COLO668 (cell line): Measurements from ENCODE around the gene HSF4.
"Not testable (repeated sequence)": the region's sequence is repeated elsewhere in the genome, so short reads cannot be mapped to it uniquely, and the experiment has no call there.

Experiments
- DNase-seq: peaks from one replicate; lab custom pipeline; 2025; ENCODE audit not compliant: unreplicated experiment; lab: John Stamatoyannopoulos, UW

The HSF4 gene, protein sequence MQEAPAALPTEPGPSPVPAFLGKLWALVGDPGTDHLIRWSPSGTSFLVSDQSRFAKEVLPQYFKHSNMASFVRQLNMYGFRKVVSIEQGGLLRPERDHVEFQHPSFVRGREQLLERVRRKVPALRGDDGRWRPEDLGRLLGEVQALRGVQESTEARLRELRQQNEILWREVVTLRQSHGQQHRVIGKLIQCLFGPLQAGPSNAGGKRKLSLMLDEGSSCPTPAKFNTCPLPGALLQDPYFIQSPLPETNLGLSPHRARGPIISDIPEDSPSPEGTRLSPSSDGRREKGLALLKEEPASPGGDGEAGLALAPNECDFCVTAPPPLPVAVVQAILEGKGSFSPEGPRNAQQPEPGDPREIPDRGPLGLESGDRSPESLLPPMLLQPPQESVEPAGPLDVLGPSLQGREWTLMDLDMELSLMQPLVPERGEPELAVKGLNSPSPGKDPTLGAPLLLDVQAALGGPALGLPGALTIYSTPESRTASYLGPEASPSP

DNA sequence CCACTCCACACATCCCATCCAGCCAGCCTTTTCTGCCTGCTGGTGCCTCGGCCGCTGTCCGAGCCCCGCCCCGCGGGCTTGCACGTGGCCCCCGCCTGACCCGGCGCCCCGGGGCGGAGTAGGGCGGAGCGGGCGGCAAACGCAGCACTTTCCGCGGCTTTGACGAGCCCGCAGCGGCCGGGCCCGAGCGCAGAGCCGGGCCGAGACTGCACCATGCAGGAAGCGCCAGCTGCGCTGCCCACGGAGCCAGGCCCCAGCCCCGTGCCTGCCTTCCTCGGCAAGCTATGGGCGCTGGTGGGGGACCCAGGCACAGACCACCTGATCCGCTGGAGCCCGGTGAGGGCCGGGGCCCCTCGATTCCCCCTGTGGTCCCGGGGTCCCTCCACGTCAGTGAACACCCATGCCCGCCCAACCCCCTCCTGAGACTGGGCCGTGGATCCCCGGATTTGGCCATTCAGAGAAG lies at the start of gene HSF4:
Gene HSF4 (plus strand): TSS at position 147 of the 463 bp plus-strand sequence. CDS start 67 bp downstream, at position 214.
- DNase-seq = peak; percentile 9

DNA sequence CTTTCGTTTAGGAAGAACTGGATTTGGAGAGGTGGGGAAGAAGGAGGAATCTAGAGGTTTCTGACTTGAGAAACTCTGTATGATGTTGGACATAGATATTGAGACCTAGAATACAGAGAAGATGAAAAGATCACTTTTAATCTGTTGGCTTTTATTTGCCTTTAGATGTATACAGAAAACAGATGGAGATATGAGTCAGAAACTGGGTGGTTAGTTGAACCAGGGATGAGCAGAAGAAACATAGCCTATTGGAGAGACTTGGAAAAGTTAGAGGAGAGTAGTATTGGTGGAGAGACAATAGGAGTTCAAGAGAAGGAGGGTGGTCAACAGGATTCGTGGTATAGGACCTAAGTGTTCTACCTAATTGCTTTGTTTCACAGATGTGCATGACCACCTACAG lies 49.8 kb upstream of the HSF4 start:
- no peak for DNase-seq

DNA sequence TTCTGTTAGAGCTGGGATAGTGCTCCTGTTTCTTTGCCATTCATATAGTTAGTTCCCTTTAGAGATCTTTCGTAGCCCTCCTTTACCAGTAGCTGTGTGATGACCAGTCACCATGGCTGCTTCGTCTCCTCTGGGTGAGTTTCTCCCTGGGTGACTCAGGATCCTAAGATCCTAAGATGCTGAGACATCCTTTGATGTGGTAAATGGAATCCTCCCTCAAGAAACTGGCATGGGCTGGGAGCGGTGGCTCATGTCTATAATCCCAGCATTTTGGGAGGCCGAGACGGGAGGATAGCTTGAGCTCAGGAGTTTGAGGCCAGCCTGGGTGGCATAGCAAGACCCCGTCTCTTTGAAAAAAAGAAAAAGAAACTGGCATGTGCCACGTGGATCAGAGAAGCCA lies 48.9 kb upstream of the HSF4 start:
- no peak for DNase-seq

DNA sequence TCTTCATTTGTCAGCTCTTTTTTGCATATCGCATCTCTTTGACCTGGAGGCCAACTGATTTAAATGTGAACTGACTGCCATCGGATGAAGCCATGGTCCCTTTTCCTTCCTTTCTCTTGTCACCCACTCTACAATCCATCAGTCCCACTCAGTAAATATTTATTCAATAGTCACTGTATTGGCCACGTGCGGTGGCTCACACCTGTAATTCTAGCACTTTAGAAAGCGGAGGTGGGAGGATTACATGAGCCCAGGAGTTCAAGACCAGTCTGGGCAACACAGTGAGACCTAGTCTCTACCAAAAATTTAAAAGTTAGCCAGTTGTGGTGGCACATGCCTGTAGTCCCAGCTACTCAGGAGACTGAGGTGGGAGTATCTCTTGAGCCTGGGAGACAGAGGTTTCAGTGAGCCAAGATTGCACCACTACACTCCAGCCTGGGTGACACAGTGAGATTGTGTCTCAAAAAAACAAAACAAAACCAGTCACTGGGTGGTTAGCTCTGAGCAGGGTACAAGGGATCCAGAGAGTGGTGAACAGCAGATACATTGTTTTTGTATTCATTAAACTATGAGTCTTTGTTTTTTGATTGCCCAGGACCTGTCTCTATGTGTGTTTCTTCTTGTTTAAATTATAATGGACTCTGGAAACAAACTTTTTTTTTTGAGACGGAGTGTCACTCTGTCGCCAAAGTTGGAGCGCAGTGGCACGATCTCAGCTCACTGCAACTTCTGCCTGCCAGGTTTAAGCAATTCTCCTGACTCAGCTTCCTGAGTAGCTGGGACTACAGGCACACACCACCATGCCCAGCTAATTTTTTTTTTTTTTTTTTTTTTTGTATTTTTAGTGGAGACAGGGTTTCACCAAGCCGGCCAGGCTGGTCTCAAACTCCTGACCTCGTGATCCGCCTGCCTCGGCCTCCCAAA lies 47.9 kb upstream of the HSF4 start:
- peak; percentile 47 for DNase-seq

DNA sequence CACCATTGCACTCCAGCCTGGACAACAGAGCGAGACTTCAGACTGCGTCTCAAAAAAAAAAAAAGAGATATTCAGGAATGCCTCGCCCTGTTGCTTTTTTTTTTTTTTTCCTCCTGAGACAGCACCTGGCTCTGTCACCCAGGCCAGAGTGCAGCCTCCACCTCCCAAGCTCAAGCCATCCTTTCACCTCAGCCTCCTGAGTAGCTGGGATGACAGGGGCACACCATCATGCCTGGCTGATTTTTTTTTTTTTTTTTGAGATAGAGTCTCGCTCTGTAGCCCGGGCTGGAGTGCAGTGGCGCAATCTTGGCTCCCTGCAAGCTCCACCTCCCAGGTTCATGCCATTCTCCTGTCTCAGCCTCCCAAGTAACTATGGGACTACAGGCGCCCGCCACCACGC lies 46.8 kb upstream of the HSF4 start:
- no peak for DNase-seq

DNA sequence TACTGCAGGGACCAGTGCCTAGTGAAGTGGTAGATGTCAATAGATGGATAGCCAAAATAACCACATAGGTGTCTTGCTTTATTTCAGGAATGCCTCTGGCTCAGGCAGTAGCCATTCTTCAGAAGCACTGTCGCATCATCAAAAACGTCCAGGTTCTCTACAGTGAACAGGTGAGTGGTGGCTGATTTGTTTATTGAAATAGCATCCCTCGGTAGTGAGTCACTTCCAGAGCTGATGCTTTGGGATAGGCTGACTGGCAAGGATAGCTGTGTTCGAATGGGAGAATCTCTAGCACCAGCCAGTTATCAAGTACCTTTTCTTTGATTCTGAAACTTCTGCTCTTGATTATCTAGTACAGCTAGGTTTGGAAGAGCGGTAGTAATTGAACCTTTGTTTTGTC lies 44.5 kb upstream of the HSF4 start:
- no peak for DNase-seq

DNA sequence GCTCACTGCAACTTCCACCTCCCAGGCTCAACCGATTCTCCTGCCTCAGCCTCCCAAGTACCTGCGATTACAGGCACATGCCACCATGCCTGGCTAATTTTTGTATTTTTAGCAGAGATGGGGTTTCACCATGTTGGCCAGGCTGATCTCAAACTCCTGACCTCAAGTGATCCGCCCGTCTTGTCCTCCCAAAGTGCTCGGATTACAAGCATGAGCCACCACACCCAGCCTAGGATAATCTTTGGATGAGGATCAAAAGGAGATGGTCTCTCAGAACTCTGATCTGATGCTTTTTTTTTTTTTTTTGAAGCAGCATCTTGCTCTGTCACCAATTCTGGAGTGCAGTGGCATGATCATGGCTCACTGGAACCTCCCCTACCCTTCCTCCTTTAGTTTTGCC lies 41.7 kb upstream of the HSF4 start:
- DNase-seq = not testable (repeated sequence)

DNA sequence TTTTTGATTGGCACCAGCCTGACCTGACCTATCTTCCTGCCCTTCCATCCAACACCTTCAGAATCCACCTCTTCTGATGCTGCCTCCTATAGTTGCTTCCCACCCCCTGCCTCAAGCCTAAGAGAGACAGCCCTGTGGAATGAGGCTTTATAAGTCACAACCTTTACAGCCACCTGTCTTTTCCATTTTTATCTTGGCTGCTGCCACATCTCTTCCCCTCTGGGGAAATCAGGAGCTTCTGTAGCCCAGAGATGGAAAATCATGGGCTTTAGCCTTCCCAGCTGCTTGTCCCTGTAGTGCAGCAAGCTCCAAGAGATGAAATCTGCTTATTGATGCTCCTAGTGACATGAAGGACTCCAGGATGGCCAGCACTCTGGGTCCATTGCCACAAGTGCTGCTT lies 36.1 kb upstream of the HSF4 start:
- DNase-seq = no peak

DNA sequence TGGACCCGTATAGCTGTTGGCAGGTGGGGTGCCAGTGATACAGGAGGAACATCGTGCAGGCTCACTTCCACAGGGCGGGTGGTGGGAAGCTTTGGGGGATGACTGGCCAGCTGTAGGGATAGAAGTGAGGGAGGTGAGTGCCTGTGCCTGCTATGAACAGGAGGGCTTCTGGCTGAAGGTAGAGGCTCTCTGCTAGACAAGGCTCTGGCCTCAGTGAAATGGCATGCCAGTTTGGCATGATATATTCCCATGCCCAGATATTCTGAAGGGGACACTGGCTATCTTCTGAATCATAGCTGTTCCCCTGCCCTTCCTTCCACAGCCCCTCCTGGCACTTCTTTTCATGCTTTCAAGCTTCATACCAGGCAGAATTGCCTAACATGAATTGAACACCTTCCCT lies 35.7 kb upstream of the HSF4 start:
- no peak for DNase-seq

DNA sequence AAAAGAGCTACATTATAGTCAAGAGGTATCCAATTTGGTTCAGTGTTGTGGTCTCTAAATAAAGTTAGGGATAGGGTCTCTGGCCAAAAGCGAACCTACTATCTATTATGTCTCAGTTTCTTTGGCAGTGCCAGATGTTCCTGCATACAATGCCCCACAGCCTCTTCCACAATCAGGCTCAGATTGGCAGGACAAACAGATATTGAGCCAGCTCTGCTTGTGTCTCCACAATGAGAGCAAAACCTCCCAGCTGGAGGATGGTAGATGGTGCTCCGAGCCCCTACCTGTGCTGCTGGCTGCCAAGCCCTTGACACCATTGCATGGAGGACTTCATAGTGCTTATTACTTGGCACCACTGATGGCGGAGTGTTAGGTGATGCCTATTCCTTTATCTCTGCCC lies 35.1 kb upstream of the HSF4 start:
- DNase-seq = no peak

DNA sequence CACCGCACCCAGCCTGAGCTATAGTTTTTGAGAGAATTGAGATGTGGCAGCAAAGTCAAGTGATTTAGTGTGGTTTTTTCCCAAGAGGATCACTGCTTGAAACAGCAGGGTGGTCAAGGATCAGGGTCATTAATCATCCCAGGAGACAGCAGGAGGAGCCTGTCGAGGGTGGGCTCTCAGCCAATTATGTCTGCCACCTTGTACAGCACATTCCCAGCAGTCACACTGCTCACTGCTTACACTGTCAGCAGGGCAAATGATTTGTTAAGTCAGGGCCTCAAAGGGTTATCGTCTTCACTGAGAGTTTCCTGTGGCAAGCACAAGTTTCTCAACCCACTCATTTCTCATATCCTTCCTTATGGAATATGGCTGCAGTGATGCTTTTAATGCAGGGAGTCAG lies 26.9 kb upstream of the HSF4 start:
- DNase-seq = no peak

DNA sequence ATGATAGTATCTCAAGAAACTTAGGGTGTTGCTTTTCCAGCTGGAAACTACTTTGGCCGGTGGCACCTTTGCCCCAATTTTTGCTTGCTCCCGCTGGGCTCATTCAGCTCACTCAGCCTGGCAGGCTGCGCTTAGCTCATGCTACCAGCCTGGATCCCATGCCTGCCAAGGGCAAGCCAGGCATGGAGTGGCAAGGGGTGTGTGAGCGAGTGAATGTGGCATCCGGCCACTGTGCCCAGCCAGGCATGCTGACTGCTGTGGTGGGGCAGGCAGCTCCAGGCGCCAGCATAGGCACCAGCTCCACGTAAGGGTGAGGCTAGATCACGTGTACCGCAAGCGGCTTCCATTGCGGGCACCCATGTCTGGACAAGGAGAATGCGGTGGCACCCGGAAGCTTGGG lies 23.2 kb upstream of the HSF4 start:
- DNase-seq = no peak

DNA sequence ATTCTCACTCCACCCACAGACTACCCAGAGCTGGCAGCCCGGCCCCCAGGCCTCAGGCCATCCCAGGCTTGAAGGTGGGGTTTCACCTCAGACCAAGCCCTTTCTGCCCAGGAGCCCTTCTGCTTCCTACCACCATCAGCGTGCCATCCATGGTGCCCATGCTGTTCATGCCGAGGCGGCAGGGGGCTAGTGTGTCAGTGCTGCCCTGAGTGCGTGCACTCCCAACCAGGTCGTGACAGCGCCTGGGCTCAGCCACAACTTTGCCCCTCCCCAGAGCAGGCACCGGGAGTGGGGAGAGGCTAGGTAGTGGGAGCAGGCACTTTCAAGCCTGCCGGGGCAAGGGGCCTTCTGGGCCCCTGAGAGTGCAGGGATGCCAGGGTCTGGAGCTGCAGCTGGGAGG lies 22.2 kb upstream of the HSF4 start:
- no peak for DNase-seq

DNA sequence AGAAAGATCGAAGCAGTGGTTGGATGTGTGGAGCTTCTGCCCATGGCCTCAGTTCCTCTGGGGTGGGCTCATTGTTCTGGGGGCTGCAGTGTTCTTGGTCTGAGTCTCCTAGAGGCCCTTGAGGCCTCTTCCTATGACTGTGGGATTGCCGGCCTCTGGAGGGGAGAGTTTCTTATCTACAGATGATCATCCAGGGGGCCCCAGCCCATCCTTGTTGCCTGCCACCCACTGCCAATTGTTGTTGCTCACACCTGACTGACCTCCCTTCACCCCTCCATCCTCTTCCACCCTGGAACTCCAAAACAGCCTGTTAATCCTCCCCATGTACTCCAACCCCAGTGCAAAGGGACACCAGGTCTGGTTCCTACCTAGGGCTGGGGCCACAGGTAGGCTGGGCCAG lies 19.6 kb upstream of the HSF4 start:
- no peak for DNase-seq

DNA sequence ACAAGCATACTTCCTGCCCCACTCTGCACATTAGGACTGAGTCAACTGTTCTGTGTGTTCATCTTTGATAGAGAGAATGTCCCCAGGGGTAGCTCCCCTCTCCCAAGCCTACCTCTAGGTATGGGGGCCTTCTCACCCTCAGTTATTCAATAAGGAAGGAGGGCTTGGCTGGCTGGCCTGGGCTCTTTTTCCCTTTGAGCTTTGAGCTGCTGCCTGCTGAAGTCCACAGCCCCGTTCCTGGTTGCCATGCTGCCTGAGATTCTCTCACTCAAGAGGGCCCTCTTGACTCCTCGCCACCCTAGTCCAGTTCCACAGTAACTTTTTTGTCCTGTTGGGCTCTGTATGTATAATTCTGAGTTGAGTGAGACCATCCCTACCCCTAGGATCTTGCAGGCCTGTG lies 18.8 kb upstream of the HSF4 start:
- DNase-seq = no peak

DNA sequence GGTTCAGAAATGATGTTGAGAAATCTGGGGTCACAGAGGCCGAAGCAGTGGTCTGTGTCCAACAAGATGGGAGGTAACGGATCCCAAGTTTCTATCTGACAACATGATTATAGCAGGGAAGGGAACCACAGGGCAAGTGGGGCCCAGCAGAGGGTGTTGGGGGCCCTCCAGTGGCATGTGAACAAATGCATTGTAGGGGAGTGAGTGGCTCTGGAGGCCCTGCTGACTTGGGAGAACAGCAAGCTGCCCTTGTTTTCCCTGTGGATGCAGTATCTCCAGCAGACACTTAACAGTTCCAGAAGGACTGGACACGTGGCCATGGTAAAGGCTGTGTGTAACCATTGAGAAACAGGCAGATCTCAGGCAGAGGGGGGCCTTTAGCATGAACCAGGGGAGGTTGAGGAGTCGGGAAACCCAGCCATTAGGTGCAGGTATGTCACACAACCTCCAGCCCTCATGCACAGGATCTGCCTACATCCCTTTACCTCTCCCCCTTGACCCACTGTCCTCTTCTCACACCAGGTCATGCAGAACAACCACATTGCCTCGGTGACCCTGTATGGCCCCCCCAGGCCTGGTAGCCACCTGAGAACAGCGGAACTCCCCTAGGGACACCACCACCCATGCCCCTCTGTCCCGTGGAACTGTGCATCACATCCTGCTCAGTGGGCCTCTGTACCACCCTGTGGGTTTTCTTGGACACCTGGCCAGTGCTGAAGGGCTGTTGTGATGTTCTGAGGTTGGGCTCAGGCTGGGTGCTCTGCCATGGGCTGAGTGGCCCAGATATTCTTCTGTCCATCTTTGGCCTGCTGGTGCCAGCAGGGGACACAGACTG lies 17.8 kb upstream of the HSF4 start:
- DNase-seq = no peak

DNA sequence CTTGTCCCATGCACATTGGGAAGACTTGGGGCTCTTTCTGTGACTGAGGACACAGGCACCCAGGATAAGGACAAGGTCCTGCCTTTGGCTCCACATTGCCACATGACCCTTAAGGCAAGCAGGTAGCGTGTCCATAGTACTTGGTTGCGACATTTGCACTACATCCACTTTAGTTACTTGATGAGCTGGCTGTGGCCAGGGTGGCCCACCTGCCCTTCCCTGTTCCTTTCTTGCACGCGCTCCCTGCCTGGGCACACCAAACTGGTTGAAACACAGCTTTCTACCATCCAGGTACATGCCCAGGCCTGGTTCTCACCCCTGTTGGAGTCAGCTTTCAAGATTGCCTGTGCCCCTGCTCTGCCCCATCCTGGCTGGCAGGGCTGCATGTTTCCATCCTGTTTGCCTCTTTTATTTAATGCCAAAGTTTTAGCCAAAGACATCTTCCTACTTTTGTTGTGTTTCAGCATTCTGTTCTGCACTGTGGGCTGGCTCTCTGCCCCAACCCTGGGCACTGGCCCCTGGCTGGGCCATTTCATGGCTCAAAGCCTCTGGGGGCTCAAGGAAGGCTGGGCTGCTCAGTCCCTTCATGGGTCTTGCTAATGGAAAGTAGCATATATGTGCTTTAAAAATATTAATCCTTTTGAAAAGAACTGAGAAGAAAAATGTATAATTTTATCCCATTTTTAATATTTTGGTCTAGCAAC lies 17.0 kb upstream of the HSF4 start:
- no peak for DNase-seq

DNA sequence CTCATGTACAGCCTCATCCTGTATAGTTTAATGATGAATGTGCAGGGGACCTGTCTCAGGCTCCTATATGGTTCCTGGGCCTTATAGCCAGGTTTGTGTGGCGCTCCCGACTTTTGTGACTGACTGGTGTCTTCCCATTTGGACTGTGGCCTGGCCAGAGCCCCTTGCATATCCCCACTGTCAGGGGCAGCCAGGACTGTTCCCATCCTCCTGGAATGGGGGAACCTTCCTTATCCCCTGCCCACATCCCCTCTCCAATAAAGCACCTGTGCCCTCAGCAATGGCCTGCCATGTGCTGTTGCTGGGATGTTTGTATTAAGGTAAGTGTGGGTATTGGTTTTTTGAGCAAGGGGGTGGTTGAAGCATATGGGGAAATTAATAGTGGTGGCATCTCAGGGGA lies 16.3 kb upstream of the HSF4 start:
- no peak for DNase-seq

DNA sequence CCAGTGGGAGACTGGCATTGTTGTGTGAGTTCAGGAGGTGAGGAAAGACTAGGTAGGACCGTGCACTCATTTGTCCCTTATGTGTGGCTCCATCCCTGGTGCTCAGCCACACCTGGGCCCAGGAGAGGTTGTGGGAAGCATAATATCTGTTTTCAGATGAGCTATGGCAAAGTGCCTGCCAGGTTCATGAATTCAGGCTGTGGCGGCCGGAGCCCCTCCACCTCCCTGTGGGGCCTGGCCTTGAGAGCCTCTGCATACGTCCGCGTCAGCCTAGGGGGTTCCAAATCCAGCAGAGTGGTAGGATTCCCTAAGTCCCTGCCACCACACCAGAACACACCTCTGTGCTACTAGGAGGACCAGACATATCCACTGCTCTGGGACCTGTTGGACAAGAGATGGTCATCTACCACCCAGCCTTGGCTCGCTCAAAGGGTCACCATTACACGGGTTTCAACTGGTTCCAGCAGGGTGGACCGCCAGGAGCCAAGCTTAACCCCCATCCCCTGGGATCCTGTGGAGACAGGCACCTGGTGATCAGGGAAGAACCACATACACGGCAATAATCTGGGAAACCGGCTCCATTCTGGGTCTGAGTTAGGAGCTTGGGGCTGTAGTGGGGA lies 15.8 kb upstream of the HSF4 start:
- DNase-seq = no peak
